ENCODE measurements around the gene THAP6. TPM values are rescaled to one million over a fixed set of nuclear protein-coding genes. Genes with fewer than 3 reads are reported as not detected.

Gene THAP6
- total and polyA plus RNA-seq, 2 donors (not counting 3 experiments of a cell fraction or from before 2014, with no cell fraction given), result 2.1 to 6.8 TPM

GRCh38 chr4:75567725-75568124 lies 53.5 kb downstream of the THAP6 start:
- FAIRE-seq, result no peak
- H4K20me1 ChIP-seq (replicated peaks; ENCODE audit: control insufficient read depth, extremely low read depth, insufficient read depth, low read length), result no peaks in the 10 kb centered on the region

More at GRCh38 chr4:75567725-75568124, 53.5 kb downstream of the THAP6 start:
- POLR2A ChIA-PET, result no interaction called here
- Histone ChIP-seq H3K9me3 (replicated peaks; ENCODE audit: control insufficient read depth, insufficient read depth, low read length) (no peaks in the 10 kb centered on the region), H3K9me1 (replicated peaks; ENCODE audit: control insufficient read depth, extremely low read depth, insufficient read depth, low read length) (no peaks in the 10 kb centered on the region), H3K27me3 (ENCODE audit: control insufficient read depth in 2 of 2, insufficient read depth in 2 of 2, low read length in 2 of 2) (peaks cover 5 to 6% of the 10 kb centered on the region in 2 experiments), H3K4me2 (ENCODE audit: insufficient read depth, low read length) (no peak overlapping the region), H3K79me2 (ENCODE audit: control insufficient read depth, insufficient read depth, low read length) (no peaks in the 10 kb centered on the region), H3K4me1 (ENCODE audit: control insufficient read depth, extremely low read depth, insufficient read depth, low read length) (no peaks in the 10 kb centered on the region), H3K27ac (ENCODE audit: insufficient read depth, low read depth, low read length) (no peak overlapping the region), H3K4me3 (replicated peaks in 1 of 3; ENCODE audit: insufficient read depth in 1 of 3, low read depth in 1 of 3, low read length in 3 of 3) (no peak overlapping the region), H3K9ac (replicated peaks; ENCODE audit: extremely low read depth, insufficient read depth, low read length) (no peak overlapping the region), H2AFZ (ENCODE audit: low read depth, low read length) (no peak overlapping the region), H3K36me3 (ENCODE audit: control insufficient read depth in 2 of 2, extremely low read depth in 1 of 2, insufficient read depth in 2 of 2, low read length in 2 of 2) (no peaks in the 10 kb centered on the region)
- intact Hi-C loops (cut with micrococcal nuclease), result no loop called here
- CTCF ChIA-PET, result no interaction called here
- dilution Hi-C loops (cut with MboI; ENCODE audit: extremely low pct_ligation_motif_present, low sequenced_read_pairs), result no loop called here
- no TSS peak for BruUV-seq (replicated peaks)
- TF ChIP-seq EZH2 (IDR thresholded peaks at IDR 0.05; ENCODE audit: borderline replicate concordance, low read depth, low read length, severe bottlenecking) (no peak), MAX (IDR thresholded peaks at IDR 0.05; ENCODE audit: insufficient read depth, insufficient read length) (no peak), MYC (IDR thresholded peaks at IDR 0.05; ENCODE audit: low read depth, low read length) (no peak), POLR2A (IDR thresholded peaks at IDR 0.05; ENCODE audit: low read depth, low read length) (no peak), FOS (IDR thresholded peaks at IDR 0.05; ENCODE audit: borderline replicate concordance, insufficient read depth, low read length) (no peak), JUN (IDR thresholded peaks at IDR 0.05; ENCODE audit: borderline replicate concordance, insufficient read depth, insufficient read length, low read depth) (no peak), GATA2 (IDR thresholded peaks at IDR 0.05; ENCODE audit: insufficient read depth, insufficient read length, low read depth, low read length) (no peak), POLR2AphosphoS5 (IDR thresholded peaks at IDR 0.05; ENCODE audit: insufficient read depth, low read depth, low read length) (no peak), CTCF (IDR thresholded peaks at IDR 0.05; ENCODE audit: extremely low read depth in 1 of 2, insufficient read depth in 1 of 2, low read depth in 1 of 2, low read length in 2 of 2) (no peak)
- no peak for DNase-seq (ENCODE audit: low read depth, low spot score)

Other genes with a start within 250 kb of the THAP6 start
- gene RCHY1, start 70 bp upstream of the THAP6 start, total RNA-seq, result 29.1 and 30.9 TPM in 2 replicates
- 13.0 and 21.1 TPM in 2 replicates for gene RCHY1, start 70 bp upstream of the THAP6 start, polyA plus RNA-seq
- gene ODAPH, start 41.6 kb downstream of the THAP6 start, total RNA-seq, result not detected in 2 replicates
- not detected in 2 replicates for gene ODAPH, start 41.6 kb downstream of the THAP6 start, polyA plus RNA-seq
- gene CDKL2, start 116.1 kb downstream of the THAP6 start, total RNA-seq, result 0.55 and 0.99 TPM in 2 replicates
- 0.23 and 0.24 TPM in 2 replicates for gene CDKL2, start 116.1 kb downstream of the THAP6 start, polyA plus RNA-seq
- gene G3BP2, start 158.9 kb downstream of the THAP6 start, total RNA-seq, result 180 and 194 TPM in 2 replicates
- gene G3BP2, start 158.9 kb downstream of the THAP6 start, polyA plus RNA-seq, result 39.3 and 61.1 TPM in 2 replicates
- 60.2 and 66.0 TPM in 2 replicates for gene USO1, start 210.1 kb downstream of the THAP6 start, total RNA-seq
- gene USO1, start 210.1 kb downstream of the THAP6 start, polyA plus RNA-seq, result 24.4 and 29.1 TPM in 2 replicates

Measured in endothelial cell of umbilical vein (primary cell).